Measurements from ENCODE around the gene TRO.

TRO gene

DNA sequence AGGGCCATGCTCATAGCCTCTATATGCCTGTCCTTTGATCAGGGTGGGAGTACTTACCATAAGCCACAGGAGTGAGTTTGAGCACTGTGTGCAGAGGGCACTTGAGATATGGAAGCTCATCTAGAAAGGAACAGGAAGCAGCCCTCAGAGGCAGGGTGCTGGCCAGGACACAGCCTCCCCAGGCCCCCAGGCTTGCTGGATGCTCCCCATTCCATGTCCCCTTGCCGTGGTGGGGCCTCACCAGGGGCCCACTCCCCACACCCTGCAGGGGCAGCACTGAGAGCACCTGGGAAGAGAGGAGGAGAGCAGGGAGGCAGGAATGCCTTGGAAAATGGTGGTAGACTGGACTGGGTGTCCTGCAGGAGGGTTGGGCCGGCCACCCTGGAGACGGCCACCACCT lies 14.3 kb downstream of the TRO start:
- no peaks in the 10 kb centered on the region for H3K9me3 ChIP-seq (ENCODE audit: control insufficient read depth, insufficient read depth, low read length)
- no peaks in the 10 kb centered on the region for H3K4me1 ChIP-seq (ENCODE audit: insufficient read depth, low read length)
- no peak overlapping the region for H3K9ac ChIP-seq (ENCODE audit: low read depth, low read length)
- H3K36me3 ChIP-seq (ENCODE audit: insufficient read depth, low read length), result no peaks in the 10 kb centered on the region; the same call in 1 of the 2 replicates

DNA sequence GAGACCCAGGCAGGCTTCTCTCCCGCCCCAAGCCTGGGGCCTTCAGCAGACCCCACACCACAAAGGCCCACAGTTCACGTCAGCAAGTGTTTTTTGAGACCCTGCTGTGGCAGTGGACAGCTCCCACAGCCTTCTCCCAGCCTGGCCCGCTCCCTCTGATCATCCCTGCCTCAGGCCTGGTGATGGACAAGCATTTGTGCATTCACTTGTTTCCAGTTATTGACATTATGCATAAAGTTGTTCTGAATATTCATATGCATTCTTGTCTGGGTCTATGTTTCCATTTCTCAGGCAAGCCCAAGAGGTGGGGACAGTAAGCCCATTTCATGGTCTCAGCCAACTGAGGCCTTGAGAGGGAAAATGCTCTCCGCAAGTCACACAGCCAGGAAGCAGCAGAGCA lies 14.7 kb downstream of the TRO start:
- H3K9ac ChIP-seq (ENCODE audit: low read depth, low read length), result no peak overlapping the region
- no peaks in the 10 kb centered on the region for H3K4me1 ChIP-seq (ENCODE audit: insufficient read depth, low read length)
- no peaks in the 10 kb centered on the region; the same call in 1 of the 2 replicates for H3K36me3 ChIP-seq (ENCODE audit: insufficient read depth, low read length)
- H3K9me3 ChIP-seq (ENCODE audit: control insufficient read depth, insufficient read depth, low read length), result no peaks in the 10 kb centered on the region

DNA sequence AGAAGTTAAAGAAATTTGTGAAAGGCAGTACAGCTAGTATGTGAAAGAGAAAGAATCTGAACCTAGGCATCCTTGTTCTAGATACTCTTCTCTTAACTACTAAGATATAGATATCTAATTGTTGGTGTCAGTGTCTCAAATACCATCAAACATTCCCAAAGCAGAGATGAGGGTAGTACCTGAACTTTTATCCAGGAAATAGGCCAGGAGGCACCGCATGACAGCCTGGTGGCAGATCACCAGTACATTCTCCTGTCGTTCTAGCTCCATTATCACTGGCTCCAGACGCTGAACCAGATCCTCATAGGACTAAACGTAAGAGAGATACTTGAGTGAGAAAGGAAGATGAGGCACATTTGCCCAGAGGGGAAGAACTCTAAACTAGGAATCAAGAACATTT lies 16.8 kb downstream of the TRO start:
- H3K9ac ChIP-seq (ENCODE audit: low read depth, low read length), result no peak overlapping the region
- H3K9me3 ChIP-seq (ENCODE audit: control insufficient read depth, insufficient read depth, low read length), result no peaks in the 10 kb centered on the region
- H3K4me1 ChIP-seq (ENCODE audit: insufficient read depth, low read length), result no peaks in the 10 kb centered on the region
- no peaks in the 10 kb centered on the region for H3K36me3 ChIP-seq (ENCODE audit: insufficient read depth, low read length)

DNA sequence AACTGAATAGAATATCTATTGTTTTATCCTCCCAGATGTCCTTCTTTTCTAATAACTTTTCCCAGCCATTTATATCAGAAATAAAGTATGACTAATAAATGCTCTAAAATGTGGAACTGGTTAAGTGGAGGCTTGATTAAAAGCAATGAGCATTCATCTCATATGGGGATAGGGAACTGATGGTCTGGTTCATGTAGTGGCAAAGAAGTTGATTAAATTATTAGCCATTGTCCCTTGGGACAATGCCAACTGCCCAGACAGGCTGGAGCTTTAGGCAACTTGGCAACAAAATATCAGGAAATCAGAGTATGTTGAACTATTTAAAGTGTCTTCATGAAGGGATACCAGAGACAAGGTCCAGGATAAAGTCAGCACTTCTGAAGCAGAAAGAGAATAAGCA lies 24.2 kb downstream of the TRO start:
- no peaks in the 10 kb centered on the region for H3K36me3 ChIP-seq (ENCODE audit: insufficient read depth, low read length)
- no peaks in the 10 kb centered on the region for H3K4me1 ChIP-seq (ENCODE audit: insufficient read depth, low read length)
- no peaks in the 10 kb centered on the region for H3K9me3 ChIP-seq (ENCODE audit: control insufficient read depth, insufficient read depth, low read length)
- no peak overlapping the region for H3K9ac ChIP-seq (ENCODE audit: low read depth, low read length)

DNA sequence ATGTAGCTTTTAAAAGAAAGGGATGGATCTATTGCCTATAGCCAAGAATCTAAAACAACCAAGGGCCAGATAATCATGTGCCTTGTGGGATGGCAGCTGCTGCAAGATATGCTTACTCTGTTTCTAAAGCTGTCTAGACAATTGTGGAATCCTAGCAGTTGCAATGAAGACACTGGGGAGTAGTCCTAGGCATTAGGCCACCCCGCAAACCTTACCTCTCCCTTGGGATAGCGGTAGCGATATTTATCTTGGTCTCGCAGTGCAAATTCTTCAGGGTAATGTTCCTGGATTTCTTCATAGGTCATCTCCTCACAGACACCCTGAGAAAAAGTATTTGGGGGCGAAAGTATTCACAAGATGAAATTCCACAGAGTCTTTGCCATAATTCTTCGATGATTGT lies 24.6 kb downstream of the TRO start:
- Histone ChIP-seq H3K9ac (ENCODE audit: low read depth, low read length) (no peak overlapping the region), H3K36me3 (ENCODE audit: insufficient read depth, low read length) (no peaks in the 10 kb centered on the region), H3K4me1 (ENCODE audit: insufficient read depth, low read length) (no peaks in the 10 kb centered on the region), H3K9me3 (ENCODE audit: control insufficient read depth, insufficient read depth, low read length) (no peaks in the 10 kb centered on the region)

DNA sequence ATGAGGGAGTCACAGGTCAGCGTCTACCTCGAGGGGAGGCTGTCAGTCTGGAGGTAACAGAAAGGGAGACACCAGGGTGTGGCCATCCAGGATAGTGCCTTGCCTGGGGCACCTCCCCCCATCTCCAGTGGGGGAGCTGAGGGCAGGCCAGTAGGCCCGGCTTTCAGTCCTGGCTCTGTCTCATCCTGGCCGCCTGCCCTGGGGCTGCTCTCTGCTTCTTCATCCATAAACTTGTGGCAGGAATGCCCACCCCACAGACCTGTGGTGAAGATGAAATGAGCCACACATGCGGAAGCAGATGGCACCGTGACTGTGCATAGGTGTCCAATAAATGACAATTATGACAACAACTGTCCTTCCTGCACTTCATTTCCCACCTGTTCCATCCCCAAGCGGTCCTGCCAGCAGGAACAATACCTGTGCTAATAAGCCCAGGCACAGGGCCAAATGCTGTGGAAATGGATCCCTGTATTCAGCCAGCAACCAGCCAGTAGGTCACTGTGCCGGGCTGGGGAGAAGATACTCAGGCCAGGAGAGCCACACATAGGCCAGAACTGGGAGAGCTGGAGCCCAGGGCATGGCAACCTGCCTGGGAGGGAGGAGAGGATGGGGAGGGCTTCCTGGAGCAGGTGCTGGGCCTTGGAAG lies 30.2 kb downstream of the TRO start:
- no peaks in the 10 kb centered on the region for H3K9me3 ChIP-seq (ENCODE audit: control insufficient read depth, insufficient read depth, low read length)
- no peaks in the 10 kb centered on the region for H3K4me1 ChIP-seq (ENCODE audit: insufficient read depth, low read length)
- no peaks in the 10 kb centered on the region for H3K36me3 ChIP-seq (ENCODE audit: insufficient read depth, low read length)
- H3K9ac ChIP-seq (ENCODE audit: low read depth, low read length), result no peak overlapping the region

DNA sequence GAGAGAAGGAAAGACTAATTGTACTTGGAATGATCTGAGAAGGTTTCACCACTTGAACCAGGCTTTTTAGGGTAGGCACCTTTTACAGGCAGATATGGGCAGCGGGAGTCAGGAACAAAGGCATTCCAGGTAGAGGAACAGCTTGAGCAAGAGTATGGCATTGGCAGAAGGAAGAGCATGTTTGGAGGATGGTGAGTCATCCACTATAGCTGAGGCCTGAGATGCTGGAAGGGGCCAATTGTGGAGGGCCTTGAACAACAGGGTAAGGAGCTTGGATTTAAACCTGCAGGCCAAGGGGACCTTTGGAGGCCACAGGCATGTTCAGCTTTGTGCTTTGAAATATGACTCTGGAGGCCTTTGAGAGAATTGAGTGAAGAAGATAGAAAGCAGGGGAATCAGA lies 41.1 kb downstream of the TRO start:
- H3K9me3 ChIP-seq (ENCODE audit: control insufficient read depth, insufficient read depth, low read length), result no peaks in the 10 kb centered on the region
- H3K9ac ChIP-seq (ENCODE audit: low read depth, low read length), result no peak overlapping the region

DNA sequence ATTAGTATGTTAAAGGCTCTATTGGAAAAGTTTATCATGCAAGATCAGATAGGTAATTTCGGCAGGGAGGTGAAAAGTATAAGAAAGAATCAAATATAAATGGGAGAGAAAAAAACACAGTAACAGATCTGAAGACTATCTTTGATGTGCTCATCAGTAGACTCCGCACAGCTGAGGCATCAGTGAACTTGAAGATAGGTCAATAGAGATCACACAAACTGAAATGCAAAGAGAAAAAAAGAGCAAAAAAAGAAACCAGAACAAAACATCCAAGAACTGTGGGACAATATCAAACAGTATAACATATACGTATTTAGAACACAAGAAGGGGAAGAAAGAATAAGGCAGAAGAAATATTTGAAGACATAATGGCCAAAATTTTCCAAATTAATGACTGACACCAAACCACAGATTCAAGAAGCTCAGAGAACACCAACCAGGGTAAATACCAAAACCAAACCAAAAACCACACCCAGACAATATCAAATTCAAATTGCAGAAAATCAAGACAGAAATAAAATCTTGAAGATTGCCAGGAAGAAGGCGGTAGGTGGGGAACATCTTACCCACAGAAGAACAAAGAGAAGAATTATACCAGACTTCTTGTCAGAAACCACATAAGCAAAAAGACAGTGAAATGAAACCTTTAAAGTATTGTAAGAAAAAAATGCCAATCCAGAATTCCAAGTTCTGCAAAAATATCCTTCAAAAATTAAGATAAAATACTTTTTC lies 44.3 kb downstream of the TRO start:
- no peak overlapping the region for H3K9ac ChIP-seq (ENCODE audit: low read depth, low read length)
- no peaks in the 10 kb centered on the region for H3K4me1 ChIP-seq (ENCODE audit: insufficient read depth, low read length)
- no peaks in the 10 kb centered on the region; the same call in 1 of the 2 replicates for H3K9me3 ChIP-seq (ENCODE audit: control insufficient read depth, insufficient read depth, low read length)
- no peaks in the 10 kb centered on the region for H3K36me3 ChIP-seq (ENCODE audit: insufficient read depth, low read length)

More for the DNA sequence above, 41.1 kb downstream of the TRO start:
- Histone ChIP-seq H3K36me3 (ENCODE audit: insufficient read depth, low read length) (no peaks in the 10 kb centered on the region), H3K4me1 (ENCODE audit: insufficient read depth, low read length) (no peaks in the 10 kb centered on the region)

DNA sequence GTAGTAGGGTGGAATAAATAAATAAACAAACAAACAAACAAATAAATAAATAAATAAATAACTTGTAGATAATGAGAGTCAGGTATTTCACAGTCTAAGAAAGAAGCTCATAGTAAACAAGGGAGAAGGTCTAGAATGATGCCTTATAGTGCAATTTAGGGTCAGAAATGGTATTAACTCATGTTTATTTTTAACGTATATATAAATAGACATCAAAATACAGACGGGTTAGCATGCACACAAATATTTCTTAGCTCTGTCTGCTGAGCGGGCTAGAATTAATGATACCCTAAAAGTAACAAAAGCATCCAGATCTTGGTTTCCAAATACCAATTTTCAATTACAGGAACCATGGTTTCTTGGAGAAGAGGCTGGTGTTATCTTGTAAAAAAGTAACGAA lies 56.8 kb downstream of the TRO start:
- Histone ChIP-seq H3K9ac (ENCODE audit: low read depth, low read length) (no peak overlapping the region), H3K36me3 (ENCODE audit: insufficient read depth, low read length) (no peaks in the 10 kb centered on the region), H3K4me1 (ENCODE audit: insufficient read depth, low read length) (no peaks in the 10 kb centered on the region)

DNA sequence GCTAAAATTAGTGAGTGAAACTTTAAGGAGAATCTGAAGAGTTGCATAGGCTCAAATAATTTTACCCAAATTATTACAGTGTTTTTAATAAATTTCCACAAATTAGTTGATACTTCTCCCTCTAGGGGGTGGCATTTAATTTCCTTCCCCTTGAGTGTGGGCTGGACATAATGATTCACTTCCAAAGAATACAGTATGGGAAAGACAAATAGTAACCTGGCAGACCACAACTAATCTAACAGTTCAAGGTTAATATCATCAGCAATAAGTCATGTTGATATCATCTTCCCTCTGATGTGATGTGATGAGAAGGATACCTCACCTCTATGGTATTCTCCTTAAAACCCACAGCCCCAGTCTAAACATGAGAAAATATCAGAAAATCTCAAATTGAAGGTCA lies 57.8 kb downstream of the TRO start:
- Histone ChIP-seq H3K36me3 (ENCODE audit: insufficient read depth, low read length) (no peaks in the 10 kb centered on the region), H3K4me1 (ENCODE audit: insufficient read depth, low read length) (no peaks in the 10 kb centered on the region), H3K9me3 (ENCODE audit: control insufficient read depth, insufficient read depth, low read length) (no peaks in the 10 kb centered on the region), H3K9ac (ENCODE audit: low read depth, low read length) (no peak overlapping the region)

More for the DNA sequence above, 56.8 kb downstream of the TRO start:
- no peaks in the 10 kb centered on the region for H3K9me3 ChIP-seq (ENCODE audit: control insufficient read depth, insufficient read depth, low read length)

DNA sequence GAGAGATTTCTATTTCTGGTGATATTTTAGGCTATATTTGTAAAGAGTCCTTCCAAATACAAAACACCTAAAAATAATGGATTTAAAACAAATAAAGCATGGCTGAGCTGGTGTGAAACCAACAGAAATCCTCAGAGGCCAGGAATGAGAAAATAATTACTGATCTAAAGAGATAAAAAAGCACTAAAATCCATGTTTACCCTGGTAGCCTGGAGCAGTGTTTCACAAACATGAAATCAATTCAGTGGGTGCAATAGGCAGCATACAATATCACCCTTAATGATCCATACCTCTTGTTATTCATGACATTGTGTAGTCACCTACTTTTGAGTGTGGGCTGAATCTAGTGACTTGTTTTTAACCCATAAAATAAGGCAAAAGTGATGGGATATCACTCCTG lies 58.8 kb downstream of the TRO start:
- Histone ChIP-seq H3K4me1 (ENCODE audit: insufficient read depth, low read length) (no peaks in the 10 kb centered on the region), H3K9me3 (ENCODE audit: control insufficient read depth, insufficient read depth, low read length) (no peaks in the 10 kb centered on the region), H3K36me3 (ENCODE audit: insufficient read depth, low read length) (no peaks in the 10 kb centered on the region), H3K9ac (ENCODE audit: low read depth, low read length) (no peak overlapping the region)

DNA sequence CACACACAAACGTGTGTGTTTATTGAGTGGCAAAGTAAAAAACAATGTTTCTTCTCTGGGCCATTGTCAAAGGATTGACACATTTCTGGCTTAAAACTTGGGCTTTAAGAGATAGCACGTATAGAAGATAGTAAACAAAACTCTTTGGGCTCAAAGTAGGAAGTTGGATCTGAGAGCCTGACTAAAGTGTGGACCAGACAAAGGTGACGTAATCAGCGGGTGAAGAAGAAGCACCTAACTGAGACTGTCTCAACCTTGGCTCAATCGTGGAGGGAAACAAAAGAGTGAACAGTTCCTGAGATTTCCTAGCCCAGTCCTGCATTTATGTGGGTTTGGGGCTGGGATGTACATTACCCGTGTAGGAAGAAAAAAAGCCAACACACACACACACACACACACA lies 59.7 kb downstream of the TRO start:
- no peaks in the 10 kb centered on the region for H3K36me3 ChIP-seq (ENCODE audit: insufficient read depth, low read length)
- no peaks in the 10 kb centered on the region for H3K9me3 ChIP-seq (ENCODE audit: control insufficient read depth, insufficient read depth, low read length)
- H3K4me1 ChIP-seq (ENCODE audit: insufficient read depth, low read length), result no peaks in the 10 kb centered on the region
- H3K9ac ChIP-seq (ENCODE audit: low read depth, low read length), result no peak overlapping the region

Data from ES-I3 (cell line).